Transverse colon (tissue), 4 donors: ENCODE measurements around the gene DNAH2. TPM values are rescaled to one million over a fixed set of nuclear protein-coding genes. Genes with fewer than 3 reads are reported as not detected.

Experiments
- DNase-seq: peaks from one replicate; pipeline ENCODE4 v3.0.0-alpha.2; 2019
- H3K27ac ChIP-seq, 4 donors: fragments of 200-600 bp; sonication (generic); 2 replicates each; pipeline ENCODE4 v1.5.1; 2016 to 2018; ENCODE audit warnings: inconsistent platforms in 4 of 4
- H3K27me3 ChIP-seq: fragments of 200-600 bp; sonication (generic); 2 replicates; pipeline ENCODE4 v1.5.1; 2017; ENCODE audit warnings: inconsistent platforms
- H3K36me3 ChIP-seq, 4 donors: fragments of 200-600 bp; sonication (generic); 2 replicates each; pipeline ENCODE4 v1.5.1; 2017 to 2019; ENCODE audit warnings: inconsistent platforms in 4 of 4
- H3K4me1 ChIP-seq, 4 donors: fragments of 200-600 bp; sonication (generic); 2 replicates each; pipeline ENCODE4 v1.5.1; 2017 to 2020; ENCODE audit warnings: inconsistent platforms in 4 of 4
- H3K4me3 ChIP-seq, 4 donors: fragments of 200-600 bp; sonication (generic); 1 replicate in 1 of 4; 2 replicates in 3 of 4; pipeline versions ENCODE4 v1.5.1 to v1.6.1; 2017 to 2019; ENCODE audit warnings: inconsistent platforms in 4 of 4
- H3K9me3 ChIP-seq, 2 donors: fragments of 200-600 bp; sonication (generic); 2 replicates each; pipeline ENCODE4 v1.5.1; 2017 to 2019; ENCODE audit warnings: inconsistent platforms in 2 of 2
- EP300 ChIP-seq: sonication (generic); formaldehyde crosslinking; IDR thresholded peaks from one replicate; pipeline ENCODE4 v1.6.1; 2017; ENCODE audit warnings: antibody characterized with exemption, low read depth
- POLR2A ChIP-seq: fragments of 450-650 bp; IDR thresholded peaks from one replicate; pipeline ENCODE4 v1.6.1; 2016; ENCODE audit warnings: antibody characterized with exemption, mild to moderate bottlenecking, moderate library complexity
- POLR2AphosphoS5 ChIP-seq, 3 donors: sonication (generic); formaldehyde crosslinking; IDR thresholded peaks; one replicate each; pipeline ENCODE4 v1.6.1; 2016; ENCODE audit warnings: antibody characterized with exemption in 3 of 3
- WGBS, 2 donors: methylation state at CpG; one replicate each; pipeline ENCODE4 v1.1.5; 2018; ENCODE audit warnings: low coverage in 1 of 2; 5-methylcytosine and 5-hydroxymethylcytosine counted together
- in situ Hi-C, 4 donors: fragments of 200-750 bp; cut with MboI; loops; one replicate each; pipeline versions ENCODE4 v1.15.0 to v1.15.1; 2017; ENCODE audit warnings: low sequenced_read_pairs in 3 of 4, low pct_ligation_motif_present in 1 of 4, low pct_unique_long_range_greater_than_20kb in 1 of 4
- intact Hi-C: fragments of 100-400 bp; cut with DNase I; formaldehyde crosslinking; loops from one replicate; pipeline ENCODE4 v1.15.1; 2023; ENCODE audit warnings: low total_unique reads
- total RNA-seq, 4 donors: library from RNA; depleted of rRNA; stranded (reverse); fragments of >200 nt; gene quantifications; one replicate each; pipeline ENCODE4 v1.1.0, GENCODE V29; 2016
- TF ChIP-seq, protein P1 (sequence below), 5 experiments: fragments of 200-600 bp in 3 of 5; fragments of 450-650 bp in 2 of 5; sonication (generic) in 3 of 5; IDR thresholded peaks; 1 replicate in 2 of 5; 2 replicates in 3 of 5; pipeline ENCODE4 v1.5.1; 2016 to 2017; ENCODE audit warnings: antibody characterized with exemption in 5 of 5, inconsistent platforms in 3 of 5, mild to moderate bottlenecking in 2 of 5, moderate library complexity in 1 of 5

Gene DNAH2, protein sequence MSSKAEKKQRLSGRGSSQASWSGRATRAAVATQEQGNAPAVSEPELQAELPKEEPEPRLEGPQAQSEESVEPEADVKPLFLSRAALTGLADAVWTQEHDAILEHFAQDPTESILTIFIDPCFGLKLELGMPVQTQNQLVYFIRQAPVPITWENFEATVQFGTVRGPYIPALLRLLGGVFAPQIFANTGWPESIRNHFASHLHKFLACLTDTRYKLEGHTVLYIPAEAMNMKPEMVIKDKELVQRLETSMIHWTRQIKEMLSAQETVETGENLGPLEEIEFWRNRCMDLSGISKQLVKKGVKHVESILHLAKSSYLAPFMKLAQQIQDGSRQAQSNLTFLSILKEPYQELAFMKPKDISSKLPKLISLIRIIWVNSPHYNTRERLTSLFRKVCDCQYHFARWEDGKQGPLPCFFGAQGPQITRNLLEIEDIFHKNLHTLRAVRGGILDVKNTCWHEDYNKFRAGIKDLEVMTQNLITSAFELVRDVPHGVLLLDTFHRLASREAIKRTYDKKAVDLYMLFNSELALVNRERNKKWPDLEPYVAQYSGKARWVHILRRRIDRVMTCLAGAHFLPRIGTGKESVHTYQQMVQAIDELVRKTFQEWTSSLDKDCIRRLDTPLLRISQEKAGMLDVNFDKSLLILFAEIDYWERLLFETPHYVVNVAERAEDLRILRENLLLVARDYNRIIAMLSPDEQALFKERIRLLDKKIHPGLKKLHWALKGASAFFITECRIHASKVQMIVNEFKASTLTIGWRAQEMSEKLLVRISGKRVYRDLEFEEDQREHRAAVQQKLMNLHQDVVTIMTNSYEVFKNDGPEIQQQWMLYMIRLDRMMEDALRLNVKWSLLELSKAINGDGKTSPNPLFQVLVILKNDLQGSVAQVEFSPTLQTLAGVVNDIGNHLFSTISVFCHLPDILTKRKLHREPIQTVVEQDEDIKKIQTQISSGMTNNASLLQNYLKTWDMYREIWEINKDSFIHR (N-terminal part only)
- under 1 TPM; under 0.01 to 0.55 (median 0.18) TPM for total RNA-seq

DNA sequence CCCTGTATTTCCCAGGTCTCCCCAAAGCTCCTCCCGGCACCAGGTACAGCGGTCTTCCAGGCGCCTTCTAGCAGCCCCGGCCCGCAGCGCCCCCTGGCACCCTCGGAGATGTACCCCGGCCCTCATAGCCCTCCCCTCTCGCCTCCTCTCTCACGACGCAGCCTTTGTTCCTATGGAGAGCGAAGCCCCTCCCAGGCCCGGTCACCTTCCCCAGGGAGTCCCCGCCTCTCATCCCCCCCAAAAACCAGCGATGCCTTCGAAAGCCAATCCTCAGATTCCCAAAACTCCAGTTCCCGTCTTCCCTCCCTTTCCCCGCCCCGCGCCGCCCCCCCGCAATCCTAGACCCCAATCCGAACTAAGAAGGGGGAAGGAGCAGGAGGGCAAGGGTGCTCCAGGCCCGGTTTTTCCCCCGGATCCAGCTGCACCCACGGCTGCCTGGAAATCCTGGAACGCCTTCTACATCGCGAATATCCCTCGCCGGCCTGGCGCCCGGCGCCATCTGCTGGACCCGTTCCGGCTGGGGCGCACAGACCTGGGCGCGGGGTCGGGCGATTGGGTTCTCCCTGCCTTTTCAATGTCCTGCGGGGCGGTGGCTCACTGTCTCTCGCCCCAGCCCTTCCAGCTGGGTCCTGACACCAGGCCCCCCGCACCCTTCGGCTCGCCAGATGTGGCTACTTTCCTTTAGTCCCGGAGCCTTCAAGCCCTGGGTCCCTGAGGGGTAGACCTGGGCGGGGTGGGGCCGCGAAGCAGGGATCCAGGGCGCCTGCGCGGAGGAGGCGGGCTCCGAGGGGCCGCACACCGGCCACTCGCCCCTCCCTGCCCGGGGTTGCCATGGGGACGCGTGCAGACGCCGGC, at the start of gene DNAH2:
TSS of gene DNAH2 (plus strand) at position 844 of the 855 bp plus-strand sequence. CDS start 1,991 bp downstream, outside the sequence.
- H3K36me3 ChIP-seq = no peaks in the 10 kb centered on the region
- 0 to 1% methylated on average over 7 to 57 of the region's 64 CpGs for WGBS, 2 donors
- in situ Hi-C loops (no loop called here), intact Hi-C loops (no loop called here)
- peak within 1 kb of the TSS; percentile 33 to 46 (median 42) for H3K4me3 ChIP-seq
- TF ChIP-seq, protein P1, sequence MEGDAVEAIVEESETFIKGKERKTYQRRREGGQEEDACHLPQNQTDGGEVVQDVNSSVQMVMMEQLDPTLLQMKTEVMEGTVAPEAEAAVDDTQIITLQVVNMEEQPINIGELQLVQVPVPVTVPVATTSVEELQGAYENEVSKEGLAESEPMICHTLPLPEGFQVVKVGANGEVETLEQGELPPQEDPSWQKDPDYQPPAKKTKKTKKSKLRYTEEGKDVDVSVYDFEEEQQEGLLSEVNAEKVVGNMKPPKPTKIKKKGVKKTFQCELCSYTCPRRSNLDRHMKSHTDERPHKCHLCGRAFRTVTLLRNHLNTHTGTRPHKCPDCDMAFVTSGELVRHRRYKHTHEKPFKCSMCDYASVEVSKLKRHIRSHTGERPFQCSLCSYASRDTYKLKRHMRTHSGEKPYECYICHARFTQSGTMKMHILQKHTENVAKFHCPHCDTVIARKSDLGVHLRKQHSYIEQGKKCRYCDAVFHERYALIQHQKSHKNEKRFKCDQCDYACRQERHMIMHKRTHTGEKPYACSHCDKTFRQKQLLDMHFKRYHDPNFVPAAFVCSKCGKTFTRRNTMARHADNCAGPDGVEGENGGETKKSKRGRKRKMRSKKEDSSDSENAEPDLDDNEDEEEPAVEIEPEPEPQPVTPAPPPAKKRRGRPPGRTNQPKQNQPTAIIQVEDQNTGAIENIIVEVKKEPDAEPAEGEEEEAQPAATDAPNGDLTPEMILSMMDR (IDR thresholded peaks at IDR 0.05) = peak; percentile 17 to 39 (median 33)
- no peak for TF ChIP-seq POLR2A
- peak; percentile 78 for DNase-seq
- peak within 1 kb of the TSS; percentile 8 to 68 (median 35) for H3K27ac ChIP-seq
- H3K27me3 ChIP-seq = peaks cover 60% of the 10 kb centered on the region
- H3K9me3 ChIP-seq = no peaks in the 10 kb centered on the region
- H3K4me1 ChIP-seq = peaks cover 9 to 23% (median 18%) of the 10 kb centered on the region in 4 donors

DNA sequence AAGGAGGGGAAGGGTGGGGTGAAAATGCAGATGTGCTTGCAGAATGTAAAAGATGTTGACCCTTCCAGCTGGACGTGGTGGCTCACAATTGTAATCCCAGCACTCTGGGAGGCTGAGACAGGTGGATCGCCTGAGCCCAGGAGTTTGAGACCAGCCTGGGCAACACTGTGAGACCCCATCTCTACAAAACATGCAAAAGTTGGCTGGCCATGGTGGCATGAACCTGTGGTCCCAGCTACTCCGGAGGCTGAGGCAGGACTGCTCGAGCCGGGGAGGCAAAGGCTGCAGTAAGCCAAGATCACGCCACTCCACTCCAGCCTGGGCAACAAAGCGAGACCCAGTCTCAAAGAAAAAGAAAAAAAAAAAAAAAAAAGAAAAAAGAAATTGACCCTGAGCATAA, 49.1 kb upstream of the DNAH2 start:
- H3K27me3 ChIP-seq = no peaks in the 10 kb centered on the region
- 93 to 98% methylated on average over 6 to 7 of the region's 7 CpGs for WGBS, 2 donors
- TF ChIP-seq, protein P1 (IDR thresholded peaks at IDR 0.05) = no peak
- TF ChIP-seq POLR2A (no peak), POLR2AphosphoS5 (IDR thresholded peaks at IDR 0.05) (no peak), EP300 (no peak)
- peaks cover 3 to 4% of the 10 kb centered on the region in 2 donors for H3K9me3 ChIP-seq
- intact Hi-C loops = no loop called here
- H3K4me3 ChIP-seq = no peak overlapping the region
- in situ Hi-C loops = no loop called here
- H3K4me1 ChIP-seq = peaks cover 0 to 6% (median 0%) of the 10 kb centered on the region in 4 donors
- H3K36me3 ChIP-seq = peaks cover 0 to 37% (median 16%) of the 10 kb centered on the region in 4 donors
- DNase-seq = no peak
- H3K27ac ChIP-seq = no peak overlapping the region

DNA sequence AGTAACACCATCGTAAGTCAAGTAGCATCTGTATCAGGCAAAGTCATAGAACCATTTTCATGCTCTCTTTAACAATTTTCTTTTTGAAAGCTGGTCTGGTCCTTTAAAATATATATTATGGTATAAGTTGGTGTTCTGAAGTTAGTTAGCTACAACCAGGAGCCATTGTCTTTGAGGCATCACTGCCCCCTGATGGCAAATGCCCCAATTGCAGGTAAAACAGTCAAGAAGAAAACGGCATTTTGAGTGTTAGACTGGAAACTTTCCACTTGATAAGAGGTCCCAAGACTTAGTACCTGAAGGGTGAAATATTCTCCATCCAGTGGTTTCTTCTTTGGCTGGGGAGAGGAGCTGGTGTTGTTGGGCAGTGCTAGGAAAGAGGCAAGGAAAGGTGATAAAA, 44.3 kb upstream of the DNAH2 start:
- 94 to 96% methylated on average over 2 of the region's 2 CpGs for WGBS, 2 donors
- TF ChIP-seq, protein P1 (IDR thresholded peaks at IDR 0.05) = peak in 4 of 5 experiments; percentile 37 to 44 (median 39)
- no peak for TF ChIP-seq POLR2A
- peaks cover 0 to 59% (median 26%) of the 10 kb centered on the region in 4 donors for H3K36me3 ChIP-seq

More for the DNA sequence above, 44.3 kb upstream of the DNAH2 start:
- intact Hi-C loops = no loop called here
- Histone ChIP-seq H3K4me3 (no peak overlapping the region), H3K4me1 (no peaks in the 10 kb centered on the region), H3K27ac (no peak overlapping the region), H3K9me3 (peaks cover 7 to 9% of the 10 kb centered on the region in 2 donors), H3K27me3 (no peaks in the 10 kb centered on the region)
- DNase-seq = peak; percentile 15
- in situ Hi-C loops = no loop called here
